H9 (cell line): ENCODE results near the gene CFAP299. TPM values are rescaled to one million over a fixed set of nuclear protein-coding genes. Genes with fewer than 3 reads are reported as not detected.

ENCODE experiments used
- DNase-seq: peaks from one replicate; pipeline ENCODE4 v3.0.0-alpha.2; 2017
- H2AFZ ChIP-seq: one replicate; pipeline ENCODE4 v1.6.1; 2013; ENCODE audit warnings: mild to moderate bottlenecking, low read length, control low read depth, moderate library complexity
- H2AK5ac ChIP-seq: 2 replicates; pipeline ENCODE4 v1.6.1; 2013; ENCODE audit warnings: low read length, control low read depth, mixed read lengths; ENCODE audit not compliant: insufficient read length
- H2BK120ac ChIP-seq: one replicate; pipeline ENCODE4 v1.6.1; 2013; ENCODE audit warnings: low read depth, mild to moderate bottlenecking, low read length, control low read depth, inconsistent platforms; ENCODE audit not compliant: poor library complexity, severe bottlenecking
- H2BK12ac ChIP-seq: 2 replicates; pipeline ENCODE4 v1.6.1; 2013; ENCODE audit warnings: low read length, control low read depth, mixed read lengths, low read depth; ENCODE audit not compliant: insufficient read length
- H2BK15ac ChIP-seq: 2 replicates; pipeline ENCODE4 v1.6.1; 2013; ENCODE audit warnings: low read depth, low read length, control low read depth
- H2BK20ac ChIP-seq: one replicate; pipeline ENCODE4 v1.6.1; 2013; ENCODE audit warnings: low read depth, mild to moderate bottlenecking, low read length, control low read depth, inconsistent platforms; ENCODE audit not compliant: poor library complexity, severe bottlenecking
- H2BK5ac ChIP-seq: 2 replicates; pipeline ENCODE4 v1.6.1; 2013; ENCODE audit warnings: low read length, control low read depth, mixed read lengths; ENCODE audit not compliant: insufficient read length
- H3K14ac ChIP-seq: 2 replicates; pipeline ENCODE4 v1.6.1; 2013; ENCODE audit warnings: low read length, control low read depth; ENCODE audit not compliant: insufficient read depth
- H3K18ac ChIP-seq: 2 replicates; pipeline ENCODE4 v1.6.1; 2013; ENCODE audit warnings: low read depth, mild to moderate bottlenecking, mixed read lengths, low read length, control low read depth; ENCODE audit not compliant: insufficient read length
- H3K23ac ChIP-seq: 2 replicates; pipeline ENCODE4 v1.6.1; 2013; ENCODE audit warnings: low read length, control low read depth, mixed read lengths, low read depth; ENCODE audit not compliant: insufficient read length
- H3K23me2 ChIP-seq: 2 replicates; pipeline ENCODE4 v1.6.1; 2013; ENCODE audit warnings: low read depth, mild to moderate bottlenecking, mixed read lengths, low read length, control low read depth; ENCODE audit not compliant: insufficient read length, poor library complexity, severe bottlenecking
- H3K27ac ChIP-seq: 2 replicates; pipeline ENCODE4 v1.5.1; 2013; ENCODE audit warnings: low read length, control low read depth, mixed read lengths, low read depth; ENCODE audit not compliant: insufficient read length
- H3K27me3 ChIP-seq: 2 replicates; pipeline ENCODE4 v1.6.1; 2013; ENCODE audit warnings: low read length, control low read depth, inconsistent platforms; ENCODE audit not compliant: insufficient read depth
- H3K4ac ChIP-seq: 2 replicates; pipeline ENCODE4 v1.6.1; 2013; ENCODE audit warnings: low read depth, mild to moderate bottlenecking, control low read depth, inconsistent platforms, low read length, moderate library complexity
- H3K4me1 ChIP-seq: 2 replicates; pipeline ENCODE4 v1.6.1; 2013; ENCODE audit warnings: low read length, control low read depth, inconsistent platforms; ENCODE audit not compliant: insufficient read depth
- H3K4me2 ChIP-seq: 2 replicates; pipeline ENCODE4 v1.6.1; 2013; ENCODE audit warnings: low read length, control low read depth, mixed read lengths; ENCODE audit not compliant: insufficient read length, insufficient read depth
- H3K56ac ChIP-seq: 2 replicates; pipeline ENCODE4 v1.6.1; 2013; ENCODE audit warnings: low read depth, mild to moderate bottlenecking, mixed read lengths, low read length, control low read depth; ENCODE audit not compliant: insufficient read length
- H3K79me1 ChIP-seq: 2 replicates; pipeline ENCODE4 v1.6.1; 2013; ENCODE audit warnings: low read depth, mild to moderate bottlenecking, moderate library complexity, low read length, control low read depth, inconsistent platforms; ENCODE audit not compliant: insufficient read depth, poor library complexity, severe bottlenecking
- H3K79me2 ChIP-seq: 2 replicates; pipeline ENCODE4 v1.6.1; 2013; ENCODE audit warnings: low read length, control low read depth, inconsistent platforms; ENCODE audit not compliant: insufficient read depth
- H3K9ac ChIP-seq: 2 replicates; pipeline ENCODE4 v1.6.1; 2013; ENCODE audit warnings: low read length, control low read depth, mixed read lengths; ENCODE audit not compliant: insufficient read length; ENCODE audit errors: extremely low read depth
- H3K9me3 ChIP-seq: one replicate; pipeline ENCODE4 v1.6.1; 2013; ENCODE audit warnings: low read depth, low read length, inconsistent platforms; ENCODE audit not compliant: control insufficient read depth
- H3T11ph ChIP-seq: one replicate; pipeline ENCODE4 v1.6.1; 2013; ENCODE audit warnings: mild to moderate bottlenecking, low read length, control low read depth, inconsistent platforms
- H4K20me1 ChIP-seq: one replicate; pipeline ENCODE4 v1.6.1; 2013; ENCODE audit not compliant: control insufficient read depth, insufficient read length, insufficient read depth
- H4K5ac ChIP-seq: 2 replicates; pipeline ENCODE4 v1.6.1; 2013; ENCODE audit warnings: low read depth, mild to moderate bottlenecking, mixed read lengths, low read length, control low read depth; ENCODE audit not compliant: insufficient read length
- H4K8ac ChIP-seq: replicated peaks from 2 replicates; pipeline ENCODE4 v1.6.1; 2013; ENCODE audit warnings: low read length, control low read depth, mixed read lengths, low read depth; ENCODE audit not compliant: insufficient read length
- H4K91ac ChIP-seq: 2 replicates; pipeline ENCODE4 v1.6.1; 2013; ENCODE audit warnings: low read depth, mild to moderate bottlenecking, moderate library complexity, mixed read lengths, low read length, control low read depth; ENCODE audit not compliant: insufficient read length
- H3K27ac Mint-ChIP-seq, 3 experiments: 2 replicates in 2 of 3; 3 replicates in 1 of 3; pipeline ENCODE4 v1.8.0; 2020 to 2021; ENCODE audit warnings: mixed read lengths in 3 of 3, mild to moderate bottlenecking in 1 of 3, moderate library complexity in 1 of 3
- H3K27me3 Mint-ChIP-seq: 2 replicates; pipeline ENCODE4 v1.8.0; 2021; ENCODE audit warnings: low read depth, mild to moderate bottlenecking, moderate library complexity, mixed read lengths
- H3K36me3 Mint-ChIP-seq, 3 experiments: 2 replicates in 2 of 3; 3 replicates in 1 of 3; pipeline ENCODE4 v1.8.0; 2020 to 2021; ENCODE audit warnings: low read depth in 3 of 3, mixed read lengths in 3 of 3; ENCODE audit not compliant: insufficient read depth in 1 of 3
- H3K4me1 Mint-ChIP-seq, 2 experiments: 2 replicates each; pipeline ENCODE4 v1.8.0; 2020; ENCODE audit warnings: mixed read lengths in 2 of 2
- H3K4me3 Mint-ChIP-seq, 2 experiments: 2 replicates in 1 of 2; 3 replicates in 1 of 2; pipeline ENCODE4 v1.8.0; 2020 to 2021; ENCODE audit warnings: mild to moderate bottlenecking in 2 of 2, mixed read lengths in 2 of 2, moderate library complexity in 1 of 2
- H3K9me3 Mint-ChIP-seq, 2 experiments: 2 replicates in 1 of 2; 3 replicates in 1 of 2; pipeline ENCODE4 v1.8.0; 2020; ENCODE audit warnings: mild to moderate bottlenecking in 2 of 2, mixed read lengths in 2 of 2, moderate library complexity in 1 of 2
- CTCF ChIP-seq: fragments of 200-600 bp; sonication (generic); conservative IDR thresholded peaks from 3 replicates; pipeline ENCODE4 v1.8.0; 2021; ENCODE audit warnings: antibody characterized with exemption, mild to moderate bottlenecking
- WGBS: extraction: QIAGEN DNeasy Blood & Tissue Kit; methylation state at CpG from one replicate; pipeline ENCODE4 v1.1.7; 2013; ENCODE audit warnings: missing lambda C conversion rate, low lambda C conversion rate, mixed read lengths; ENCODE audit not compliant: insufficient read length; ENCODE audit errors: extremely low coverage; 5-methylcytosine and 5-hydroxymethylcytosine counted together
- total RNA-seq: library from RNA; stranded (reverse); gene quantifications from 2 replicates; pipeline ENCODE4 v1.2.1, GENCODE V29; 2021

CFAP299 gene
- total RNA-seq, 1 experiment from 2014 or later = not detected

DNA sequence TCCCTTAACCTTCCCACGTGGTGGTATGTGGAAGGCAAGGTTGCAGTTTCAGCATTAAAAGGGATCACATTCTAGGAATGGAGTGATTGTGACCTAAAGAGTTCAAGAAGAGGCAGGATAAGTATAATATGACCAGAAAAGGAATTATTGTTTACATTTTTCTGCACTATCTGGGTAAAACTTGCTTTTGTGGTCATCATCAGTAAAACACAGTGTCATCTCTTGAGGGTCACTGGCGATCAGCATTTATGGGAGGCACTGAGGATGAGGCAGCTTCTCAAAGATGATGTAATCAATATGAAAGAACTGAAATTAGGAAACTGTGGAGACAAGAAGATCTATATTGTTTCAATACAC is 88.7 kb downstream of the CFAP299 start:
- Mint-ChIP-seq H3K4me3 (no peak overlapping the region), H3K27me3 (no peaks in the 10 kb centered on the region), H3K4me1 (peaks cover 20 to 21% of the 10 kb centered on the region in 2 experiments), H3K27ac (no peak overlapping the region), H3K9me3 (no peaks in the 10 kb centered on the region), H3K36me3 (no peaks in the 10 kb centered on the region)
- no CpG with 5 or more reads among the region's 2 CpGs for WGBS
- H2AK5ac ChIP-seq = no peak overlapping the region
- no peaks in the 10 kb centered on the region for H4K20me1 ChIP-seq
- no peak overlapping the region for H2BK15ac ChIP-seq
- no peak overlapping the region for H4K5ac ChIP-seq
- H2BK12ac ChIP-seq = no peak overlapping the region
- no peak overlapping the region for H3T11ph ChIP-seq
- H3K23ac ChIP-seq = no peak overlapping the region
- H2BK5ac ChIP-seq = no peak overlapping the region
- no peak overlapping the region for H3K4me2 ChIP-seq
- H3K4me1 ChIP-seq = no peaks in the 10 kb centered on the region
- H3K79me2 ChIP-seq = no peaks in the 10 kb centered on the region
- no peak overlapping the region for H3K27ac ChIP-seq
- no peak overlapping the region for H2BK120ac ChIP-seq
- no peaks in the 10 kb centered on the region for H3K9me3 ChIP-seq
- H2BK20ac ChIP-seq = no peak overlapping the region
- H3K14ac ChIP-seq = no peak overlapping the region
- no peak overlapping the region for H2AFZ ChIP-seq
- H3K79me1 ChIP-seq = no peaks in the 10 kb centered on the region
- H3K23me2 ChIP-seq = no peaks in the 10 kb centered on the region
- no peak overlapping the region for H3K9ac ChIP-seq
- H3K56ac ChIP-seq = no peak overlapping the region
- H4K8ac ChIP-seq = no peak overlapping the region
- no peak for TF ChIP-seq CTCF
- no peak overlapping the region for H3K18ac ChIP-seq
- H4K91ac ChIP-seq = no peak overlapping the region
- no peak for DNase-seq
- H3K27me3 ChIP-seq = no peaks in the 10 kb centered on the region
- no peak overlapping the region for H3K4ac ChIP-seq
